Heart left ventricle (tissue), 16 donors: ENCODE data around the gene AMTN. TPM values are rescaled to one million over a fixed set of nuclear protein-coding genes. Genes with fewer than 3 reads are reported as not detected.

Source experiments
- ATAC-seq, 4 donors: fragments of 200-7000 bp; cut with Tn5 transposase; one replicate each; pipeline ENCODE4 v1.9.1; 2020 to 2022; ENCODE audit warnings: moderate library complexity in 4 of 4, mild to moderate bottlenecking in 3 of 4, moderate number of reproducible peaks in 1 of 4
- DNase-seq, 5 donors: peaks; one replicate each; pipeline ENCODE4 v3.0.0-alpha.2; 2020
- H3K27ac ChIP-seq, 12 donors: fragments of 200-600 bp; sonication (generic) in 4 of 12; one replicate each; pipeline versions ENCODE4 v1.5.0 to v1.8.0; 2016 to 2022; ENCODE audit warnings: mild to moderate bottlenecking in 2 of 12
- H3K27me3 ChIP-seq, 9 donors: fragments of 200-600 bp; sonication (generic) in 2 of 9; one replicate each; pipeline versions ENCODE4 v1.5.1 to v1.8.0; 2016 to 2022; ENCODE audit warnings: mild to moderate bottlenecking in 3 of 9
- H3K36me3 ChIP-seq, 9 donors: fragments of 200-600 bp; sonication (generic) in 2 of 9; one replicate each; pipeline versions ENCODE4 v1.5.0 to v1.8.0; 2018 to 2022; ENCODE audit warnings: mild to moderate bottlenecking in 2 of 9
- H3K4me1 ChIP-seq, 12 donors: fragments of 200-600 bp; sonication (generic) in 4 of 12; one replicate each; pipeline versions ENCODE4 v1.5.0 to v1.8.0; 2016 to 2022; ENCODE audit warnings: mild to moderate bottlenecking in 3 of 12
- H3K4me3 ChIP-seq, 12 donors: fragments of 200-600 bp; sonication (generic) in 4 of 12; one replicate each; pipeline versions ENCODE4 v1.5.0 to v1.8.0; 2017 to 2022; ENCODE audit warnings: mild to moderate bottlenecking in 9 of 12, moderate library complexity in 4 of 12
- H3K9me3 ChIP-seq, 12 donors: fragments of 200-600 bp; sonication (generic) in 4 of 12; one replicate each; pipeline versions ENCODE4 v1.5.0 to v1.8.0; 2016 to 2022; ENCODE audit warnings: mild to moderate bottlenecking in 1 of 12
- POLR2A ChIP-seq, 2 donors: fragments of 450-650 bp; IDR thresholded peaks; one replicate each; pipeline ENCODE4 v1.6.1; 2017; ENCODE audit warnings: antibody characterized with exemption in 2 of 2, mild to moderate bottlenecking in 2 of 2, moderate library complexity in 2 of 2
- WGBS, 4 donors: extraction: QIAGEN DNeasy Blood & Tissue Kit in 2 of 4; methylation state at CpG; one replicate each; pipeline versions ENCODE4 v1.1.5 to v1.1.7; 2013 to 2018; 5-methylcytosine and 5-hydroxymethylcytosine counted together
- intact Hi-C, 10 donors: fragments of 100-400 bp; cut with DNase I; formaldehyde crosslinking; loops; one replicate each; pipeline versions ENCODE4 v1.11.1 to v1.14.2; 2022
- polyA plus RNA-seq, 2 donors: library from polyadenylated mRNA; stranded (reverse); fragments of 200-250 nt; gene quantifications; one replicate each; pipeline ENCODE4 v1.2.3, GENCODE V29; 2013
- total RNA-seq, 9 donors: library from RNA; depleted of rRNA in 2 of 9; stranded (reverse); fragments of >200 nt in 2 of 9; fragmentation: NEBNext Ultra II Directional in 3 of 9; extraction: Animal tissue kit (Norgen Biotek cat#: 25700) in 3 of 9; gene quantifications; one replicate each; pipeline versions ENCODE4 v1.1.0 to v1.2.4, GENCODE V29; 2016 to 2023
- TF ChIP-seq, protein P1 (sequence below), 12 donors: fragments of 200-600 bp; sonication (generic) in 4 of 12; IDR thresholded peaks; one replicate each; pipeline versions ENCODE4 v1.5.0 to v1.8.0; 2018 to 2022; ENCODE audit warnings: antibody characterized with exemption in 12 of 12, mild to moderate bottlenecking in 5 of 12
- donor health status: ischemic (EF 13 %, LVEDD 7.1; RV severe dilation, severe dysfunction).
- donor health status: healthy with polysubstance abuse.
- donor health status: DM: no; HTN: yes; CAD: no.
- donor health status: DM: no; HTN: no; CAD: no.
- donor health status: ischemic (EF 25% LVEDD 6.9; RV normal size, moderate dysfunction).
- donor health status: ischemic (EF 25% LVEDD 5.7; RV mildly dilated, moderate dysfunction).
- donor health status: healthy.
- donor health status: DM: yes; HTN: yes; CAD: no.
- donor health status: ischemic (EF 35%, LVEDD 5.7; RV mildly dilated, moderate dysfunction).
- donor health status: nonischemic (EF 11% LVEDD 7.7; RV severe dilation, severe dysfunction).
- donor health status: DM: yes; HTN: yes; CAD: no.
- donor health status: PGD.
- donor health status: ischemic (EF 29% LVEDD 5.4; RV normal size, mild dysfunction).
- donor health status: nonischemic (EF 23%, LVEDD 6.1; RV moderate dilation, normal function).

AMTN gene
- total and polyA plus RNA-seq, 11 donors: not detected

DNA sequence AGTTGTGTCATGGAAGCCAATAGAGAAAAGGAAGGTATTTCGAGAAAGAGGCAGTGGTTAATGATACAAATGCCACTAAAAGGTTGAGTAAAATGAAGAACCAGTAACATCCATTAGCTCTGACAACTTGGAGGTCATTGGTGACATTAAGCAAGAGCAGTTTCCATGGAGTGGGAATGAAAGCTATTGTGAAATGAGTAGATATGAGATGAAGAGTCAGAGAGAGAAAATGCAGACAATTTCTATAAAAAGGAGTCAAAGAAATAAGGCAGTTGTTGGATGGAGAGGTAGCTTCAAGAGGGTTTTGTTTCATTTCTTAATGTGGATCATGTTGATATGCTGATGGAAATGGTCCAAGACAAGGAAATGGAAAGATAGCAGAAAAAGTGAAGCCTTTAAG lies 9.6 kb upstream of the AMTN start:
- Histone ChIP-seq H3K4me3 (no peak overlapping the region), H3K27me3 (peaks cover 0 to 2% (median 0%) of the 10 kb centered on the region in 9 donors), H3K9me3 (no peaks in the 10 kb centered on the region), H3K27ac (no peak overlapping the region), H3K4me1 (no peaks in the 10 kb centered on the region), H3K36me3 (no peaks in the 10 kb centered on the region)
- 38 to 47% (median 44%) methylated on average over 1 of the region's 1 CpG for WGBS, 4 donors
- TF ChIP-seq POLR2A (IDR thresholded peaks at IDR 0.05): no peak
- TF ChIP-seq, protein P1, sequence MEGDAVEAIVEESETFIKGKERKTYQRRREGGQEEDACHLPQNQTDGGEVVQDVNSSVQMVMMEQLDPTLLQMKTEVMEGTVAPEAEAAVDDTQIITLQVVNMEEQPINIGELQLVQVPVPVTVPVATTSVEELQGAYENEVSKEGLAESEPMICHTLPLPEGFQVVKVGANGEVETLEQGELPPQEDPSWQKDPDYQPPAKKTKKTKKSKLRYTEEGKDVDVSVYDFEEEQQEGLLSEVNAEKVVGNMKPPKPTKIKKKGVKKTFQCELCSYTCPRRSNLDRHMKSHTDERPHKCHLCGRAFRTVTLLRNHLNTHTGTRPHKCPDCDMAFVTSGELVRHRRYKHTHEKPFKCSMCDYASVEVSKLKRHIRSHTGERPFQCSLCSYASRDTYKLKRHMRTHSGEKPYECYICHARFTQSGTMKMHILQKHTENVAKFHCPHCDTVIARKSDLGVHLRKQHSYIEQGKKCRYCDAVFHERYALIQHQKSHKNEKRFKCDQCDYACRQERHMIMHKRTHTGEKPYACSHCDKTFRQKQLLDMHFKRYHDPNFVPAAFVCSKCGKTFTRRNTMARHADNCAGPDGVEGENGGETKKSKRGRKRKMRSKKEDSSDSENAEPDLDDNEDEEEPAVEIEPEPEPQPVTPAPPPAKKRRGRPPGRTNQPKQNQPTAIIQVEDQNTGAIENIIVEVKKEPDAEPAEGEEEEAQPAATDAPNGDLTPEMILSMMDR (IDR thresholded peaks at IDR 0.05): no peak
- ATAC-seq (no peak), DNase-seq (no peak)
- intact Hi-C loops: loop anchor here in 3 of 10 donors (5.0 to 10.0 kb wide), 3 partner anchors 814 to 824 kb away; no protein-coding TSS in a partner anchor

DNA sequence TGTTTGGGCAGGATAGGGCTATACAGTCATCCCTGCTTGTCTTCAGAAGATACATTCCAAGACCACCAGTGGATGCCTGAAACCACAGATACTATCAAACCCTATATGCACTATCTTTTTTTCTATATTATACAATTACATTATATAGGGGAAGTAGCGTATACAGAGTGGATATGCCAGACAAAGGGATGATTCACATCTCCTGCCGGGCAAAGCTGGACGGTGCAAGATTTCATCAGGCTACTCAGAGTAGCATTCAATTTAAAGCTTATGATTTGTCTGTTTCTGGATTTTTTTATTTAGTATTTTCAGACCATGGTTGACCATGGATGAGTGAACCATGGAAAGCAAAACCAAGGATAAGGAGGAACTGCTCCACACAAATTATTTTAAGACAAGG lies 7.0 kb upstream of the AMTN start:
- no peak for ATAC-seq
- TF ChIP-seq, protein P1 (IDR thresholded peaks at IDR 0.05): no peak
- no peak for TF ChIP-seq POLR2A (IDR thresholded peaks at IDR 0.05)
- WGBS, 4 donors: 83 to 93% (median 86%) methylated on average over 3 of the region's 3 CpGs

DNA sequence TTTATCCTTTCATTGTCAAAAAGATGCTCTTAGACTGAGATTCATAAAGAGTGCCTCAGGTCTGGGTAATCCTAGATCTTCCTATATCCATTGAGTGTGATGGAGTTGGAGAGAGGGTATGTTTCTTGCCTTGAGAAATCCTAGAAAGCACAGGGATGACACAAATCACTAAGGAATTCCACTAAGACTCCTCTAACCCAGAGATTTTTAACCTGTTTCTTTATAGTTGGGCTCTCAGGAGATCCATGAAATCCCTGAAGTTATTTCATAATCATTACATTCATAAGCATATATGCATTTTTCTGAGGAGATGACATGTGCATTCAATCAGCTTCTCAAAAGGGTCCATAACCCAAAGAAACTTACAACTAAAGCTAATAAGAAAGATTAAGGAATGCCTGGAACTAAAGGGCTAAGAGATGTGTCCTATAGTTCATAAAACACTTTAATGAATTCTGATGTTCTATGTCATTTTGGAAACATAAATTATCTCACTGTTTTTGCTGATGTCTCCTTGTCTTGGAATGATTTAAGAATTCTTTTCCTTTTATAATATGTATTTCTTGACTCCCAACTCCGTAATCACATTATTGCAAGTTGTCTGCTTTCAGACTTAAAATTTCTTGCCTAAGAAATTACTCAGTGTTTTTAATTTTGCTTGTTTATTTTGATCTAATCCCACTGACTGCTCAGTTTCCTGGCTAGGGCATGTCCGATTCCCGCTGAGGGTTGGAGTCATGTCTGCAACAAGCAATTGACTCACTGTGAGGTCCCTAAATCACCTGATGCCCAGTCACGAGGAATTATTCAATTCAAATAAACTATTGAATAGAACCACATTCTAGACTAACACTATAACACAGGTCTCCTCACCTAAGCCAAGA lies 2.8 kb upstream of the AMTN start:
- Histone ChIP-seq H3K36me3 (no peaks in the 10 kb centered on the region), H3K9me3 (no peaks in the 10 kb centered on the region), H3K4me1 (no peaks in the 10 kb centered on the region), H3K4me3 (no peak overlapping the region), H3K27ac (no peak overlapping the region), H3K27me3 (peaks cover 0 to 2% (median 0%) of the 10 kb centered on the region in 9 donors)
- intact Hi-C loops: no loop called here
- DNase-seq (no peak), ATAC-seq (no peak)
- 67 to 85% (median 82%) methylated on average over 4 of the region's 4 CpGs for WGBS, 4 donors
- TF ChIP-seq POLR2A (IDR thresholded peaks at IDR 0.05): no peak
- TF ChIP-seq, protein P1 (IDR thresholded peaks at IDR 0.05): no peak

More for the DNA sequence above, 7.0 kb upstream of the AMTN start:
- H3K36me3 ChIP-seq: no peaks in the 10 kb centered on the region
- H3K27ac ChIP-seq: no peak overlapping the region
- no peaks in the 10 kb centered on the region for H3K9me3 ChIP-seq
- no peak overlapping the region for H3K4me3 ChIP-seq
- intact Hi-C loops: no loop called here
- H3K27me3 ChIP-seq: peaks cover 0 to 2% (median 0%) of the 10 kb centered on the region in 9 donors
- no peak for DNase-seq
- no peaks in the 10 kb centered on the region for H3K4me1 ChIP-seq

DNA sequence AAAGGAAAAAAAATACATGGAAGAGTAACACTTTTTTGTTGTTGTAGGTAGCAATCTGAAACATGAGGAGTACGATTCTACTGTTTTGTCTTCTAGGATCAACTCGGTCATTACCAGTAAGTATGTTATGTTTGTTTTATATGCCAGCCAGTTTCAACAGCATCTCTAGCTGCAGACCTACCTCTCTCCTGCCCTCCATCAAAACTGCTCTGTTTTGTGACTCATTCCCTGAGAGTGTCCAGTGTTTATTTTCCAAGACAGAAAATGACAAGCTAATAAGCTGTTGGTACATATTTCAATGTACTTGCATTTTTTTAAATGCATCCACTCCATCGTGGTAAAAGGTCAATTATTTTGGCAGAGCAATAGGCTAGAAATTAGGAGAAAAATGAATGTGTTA lies 347 bp downstream of the AMTN start:
- H3K27ac ChIP-seq: no peak overlapping the region
- no peaks in the 10 kb centered on the region for H3K4me1 ChIP-seq
- WGBS, 4 donors: 62 to 74% (median 70%) methylated on average over 3 of the region's 3 CpGs
- TF ChIP-seq, protein P1 (IDR thresholded peaks at IDR 0.05): no peak
- no peak for TF ChIP-seq POLR2A (IDR thresholded peaks at IDR 0.05)
- H3K36me3 ChIP-seq: no peaks in the 10 kb centered on the region
- intact Hi-C loops: no loop called here
- peaks cover 0 to 2% (median 0%) of the 10 kb centered on the region in 9 donors for H3K27me3 ChIP-seq
- H3K9me3 ChIP-seq: no peaks in the 10 kb centered on the region
- DNase-seq (no peak), ATAC-seq (no peak)
- H3K4me3 ChIP-seq: no peak overlapping the region
